ENCODE measurements around the gene RUVBL2.
"Not testable (repeated sequence)": the region's sequence is repeated elsewhere in the genome, so short reads cannot be mapped to it uniquely, and the experiment has no call there.

Gene RUVBL2

GRCh38 chr19:49018388-49019241 is 24.9 kb downstream of the RUVBL2 start:
- not testable (repeated sequence) for DNase-seq

GRCh38 chr19:49019242-49019932 is 25.7 kb downstream of the RUVBL2 start:
- peak; percentile 69 for DNase-seq

GRCh38 chr19:49020342-49020741 is 26.7 kb downstream of the RUVBL2 start:
- no peak for DNase-seq

- no peak for DNase-seq
These were observed 27.5 kb downstream of the RUVBL2 start for GRCh38 chr19:49020931-49021895.

GRCh38 chr19:49022116-49022515 is 28.4 kb downstream of the RUVBL2 start:
- DNase-seq = no peak

- not testable (repeated sequence) for DNase-seq
These were observed 30.5 kb downstream of the RUVBL2 start, which contains the start of gene CGB3 for GRCh38 chr19:49024233-49024632. Gene CGB3 (minus strand): TSS chr19:49024333. CDS start chr19:49023971, 362 bp downstream.

GRCh38 chr19:49025088-49025487 is 31.4 kb downstream of the RUVBL2 start:
- DNase-seq = not testable (repeated sequence)

GRCh38 chr19:49025599-49025998 is 31.9 kb downstream of the RUVBL2 start:
- DNase-seq = not testable (repeated sequence)

GRCh38 chr19:49028686-49029085 is 35.0 kb downstream of the RUVBL2 start:
- DNase-seq = not testable (repeated sequence)

- DNase-seq = not testable (repeated sequence)
These were observed 36.1 kb downstream of the RUVBL2 start for GRCh38 chr19:49029749-49030148.

- not testable (repeated sequence) for DNase-seq
These were observed 36.6 kb downstream of the RUVBL2 start for GRCh38 chr19:49030323-49030722.

GRCh38 chr19:49031642-49032301 is 38.1 kb downstream of the RUVBL2 start, which contains the start of gene CGB2:
Gene CGB2 (plus strand): TSS chr19:49031890. CDS start chr19:49032096, 206 bp downstream.
- peak; percentile 71 for DNase-seq

- DNase-seq = peak; percentile 48
These were observed 43.1 kb downstream of the RUVBL2 start, which contains the start of gene CGB1 for GRCh38 chr19:49036815-49037214. Gene CGB1 (minus strand): TSS chr19:49036895. CDS start chr19:49036711, 184 bp downstream.

GRCh38 chr19:49038111-49038510 is 44.4 kb downstream of the RUVBL2 start:
- not testable (repeated sequence) for DNase-seq

- DNase-seq = not testable (repeated sequence)
These were observed 45.0 kb downstream of the RUVBL2 start for GRCh38 chr19:49038557-49039276.

- not testable (repeated sequence) for DNase-seq
These were observed 46.0 kb downstream of the RUVBL2 start for GRCh38 chr19:49039736-49040135.

GRCh38 chr19:49042177-49042576 is 48.5 kb downstream of the RUVBL2 start:
- no peak for DNase-seq

- not testable (repeated sequence) for DNase-seq
These were observed 49.0 kb downstream of the RUVBL2 start for GRCh38 chr19:49042666-49043065.

GRCh38 chr19:49043548-49043947 is 49.9 kb downstream of the RUVBL2 start, which contains the start of gene CGB5:
Gene CGB5 (plus strand): TSS chr19:49043848. CDS start chr19:49044210, 362 bp downstream.
- DNase-seq = not testable (repeated sequence)

- DNase-seq = not testable (repeated sequence)
These were observed 55.3 kb downstream of the RUVBL2 start, which contains the start of gene CGB8 for GRCh38 chr19:49049011-49049410. Gene CGB8 (minus strand): TSS chr19:49049111. CDS start chr19:49048739, 372 bp downstream.

GRCh38 chr19:49049834-49050233 is 56.1 kb downstream of the RUVBL2 start:
- DNase-seq = not testable (repeated sequence)

Data from activated CD8-positive, alpha-beta memory T cell treated with anti-CD3 and anti-CD28 coated beads, Interleukin-2, amount 50 U/mL, for 4 hours (primary cell).